GM12878 (cell line): ENCODE measurements around the gene ANKRD33B. TPM values are rescaled to one million over a fixed set of nuclear protein-coding genes. Genes with fewer than 3 reads are reported as not detected.

Experiments
- CHD2 ChIP-seq: IDR thresholded peaks from 2 replicates; pipeline ENCODE4 v1.6.1; 2011; ENCODE audit warnings: low read depth, low read length, improper control_type of control experiment, borderline replicate concordance
- EGR1 ChIP-seq, 2 experiments: IDR thresholded peaks; 1 replicate in 1 of 2; 2 replicates in 1 of 2; pipeline ENCODE4 v1.6.1; 2011 to 2012; ENCODE audit warnings: low read depth in 2 of 2, low read length in 2 of 2, borderline replicate concordance in 1 of 2, mild to moderate bottlenecking in 1 of 2, moderate library complexity in 1 of 2
- IKZF1 ChIP-seq: fragments of 450-650 bp; conservative IDR thresholded peaks from 2 replicates; pipeline ENCODE4 v1.6.1; 2017; ENCODE audit warnings: antibody characterized with exemption, mild to moderate bottlenecking
- NBN ChIP-seq: fragments of 450-650 bp; IDR thresholded peaks from 2 replicates; pipeline ENCODE4 v1.6.1; 2016
- POU2F2 ChIP-seq: IDR thresholded peaks from 3 replicates; pipeline ENCODE4 v1.6.1; 2011; ENCODE audit warnings: low read depth, mild to moderate bottlenecking, low read length, borderline replicate concordance
- RB1 ChIP-seq: fragments of 450-650 bp; formaldehyde crosslinking; IDR thresholded peaks from 2 replicates; pipeline ENCODE4 v1.6.1; 2017; ENCODE audit warnings: mild to moderate bottlenecking, borderline replicate concordance
- RUNX3 ChIP-seq: IDR thresholded peaks from 2 replicates; pipeline ENCODE4 v1.6.1; 2012; ENCODE audit warnings: low read length, inconsistent platforms
- SMARCA5 ChIP-seq: fragments of 450-650 bp; IDR thresholded peaks from 2 replicates; pipeline ENCODE4 v1.6.1; 2017; ENCODE audit warnings: mild to moderate bottlenecking
- polyA plus RNA-seq, 11 experiments: library from polyadenylated mRNA; depleted of rRNA in 4 of 11; unstranded in 6 of 11; stranded (reverse) in 5 of 11; fragments of >200 nt; fragmentation: Nextera tagmentation in 4 of 11; fragmentation: Illumina TruSeq in 1 of 11; extraction: Ambion mirVana in 4 of 11; extraction: Trizol in 1 of 11; gene quantifications; 1 replicate in 1 of 11; 2 replicates in 10 of 11; pipeline versions ENCODE4 v1.2.1 to v1.2.3, GENCODE V29; 2011 to 2016; ENCODE audit warnings: inconsistent platforms in 2 of 11, missing spikeins in 2 of 11, low read depth in 1 of 11
- total RNA-seq, 4 experiments: library from RNA; depleted of rRNA in 3 of 4; stranded (reverse); fragments of >200 nt in 3 of 4; fragmentation: Illumina TruSeq in 1 of 4; extraction: Trizol in 1 of 4; gene quantifications; 2 replicates each; pipeline versions ENCODE4 v1.2.1 to v1.2.3, GENCODE V29; 2013 to 2021
- TF ChIP-seq, protein P1 (sequence below): IDR thresholded peaks from 2 replicates; pipeline ENCODE4 v1.6.1; 2011; ENCODE audit warnings: low read depth, low read length, improper control_type of control experiment, borderline replicate concordance
- TF ChIP-seq, protein P2 (sequence below): IDR thresholded peaks from 2 replicates; pipeline ENCODE4 v1.6.1; 2012; ENCODE audit warnings: low read depth, low read length, improper control_type of control experiment
- TF ChIP-seq, protein P3 (sequence below): fragments of 450-650 bp; IDR thresholded peaks from 2 replicates; pipeline ENCODE4 v1.6.1; 2018; ENCODE audit warnings: borderline replicate concordance, mild to moderate bottlenecking; ENCODE audit not compliant: partially characterized antibody

Gene ANKRD33B
- total and polyA plus RNA-seq, 10 of the 15 experiments (the other 5 are each of a cell fraction or from before 2014, with no cell fraction given), result 4.9 to 61.6 (median 15.6) TPM

DNA sequence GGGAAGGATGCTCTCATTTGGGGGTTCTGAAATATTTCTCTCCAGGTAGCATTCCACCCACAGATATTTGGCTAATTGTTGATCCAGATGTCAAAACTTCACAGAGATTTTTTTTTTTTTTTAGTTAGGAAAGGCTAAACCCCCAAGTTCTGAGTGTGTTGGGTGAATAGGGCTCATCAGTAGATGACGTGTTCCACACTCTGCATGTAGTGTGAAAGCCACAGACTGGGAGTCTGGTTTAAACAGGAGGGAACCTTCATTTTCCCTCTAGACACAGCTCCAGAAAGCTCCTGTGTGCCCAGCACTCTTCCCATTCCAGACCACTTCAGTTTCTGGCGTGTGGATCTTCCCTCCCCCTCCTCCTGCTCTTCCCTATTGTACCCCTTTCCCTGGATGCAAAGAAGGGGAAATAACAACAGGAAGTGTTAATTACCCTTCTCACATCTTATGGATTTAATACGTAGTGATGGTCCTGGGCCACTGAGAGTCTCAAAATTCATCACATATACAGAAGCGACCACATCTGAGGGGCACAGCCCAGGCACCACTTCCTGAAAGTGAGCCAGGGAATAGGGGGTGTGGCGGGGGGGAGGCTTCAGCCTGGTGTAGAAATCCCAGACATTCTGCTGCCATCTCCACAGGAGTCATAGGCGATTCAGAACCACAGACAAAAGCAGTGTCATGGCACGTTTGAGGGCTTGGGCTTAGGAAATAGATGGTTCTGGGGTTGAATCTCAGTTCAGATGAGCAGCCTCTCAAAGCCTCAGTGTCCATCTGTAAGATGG, 132.1 kb downstream of the ANKRD33B start (continued):
- TF ChIP-seq RUNX3 (0 out of 2 replicates have a peak, but pooled peaks have one; percentile 12), RB1 (no peak), POU2F2 (no peak), IKZF1 (peak; percentile 60; the same call in 1 of the 2 replicates), CHD2 (no peak), EGR1 (IDR thresholded peaks at IDR 0.05; ENCODE audit: borderline replicate concordance in 1 of 2, low read depth in 2 of 2, low read length in 2 of 2) (no peak), SMARCA5 (0 out of 2 replicates have a peak, but pooled peaks have one; percentile 23), NBN (no peak)
- TF ChIP-seq, protein P1, sequence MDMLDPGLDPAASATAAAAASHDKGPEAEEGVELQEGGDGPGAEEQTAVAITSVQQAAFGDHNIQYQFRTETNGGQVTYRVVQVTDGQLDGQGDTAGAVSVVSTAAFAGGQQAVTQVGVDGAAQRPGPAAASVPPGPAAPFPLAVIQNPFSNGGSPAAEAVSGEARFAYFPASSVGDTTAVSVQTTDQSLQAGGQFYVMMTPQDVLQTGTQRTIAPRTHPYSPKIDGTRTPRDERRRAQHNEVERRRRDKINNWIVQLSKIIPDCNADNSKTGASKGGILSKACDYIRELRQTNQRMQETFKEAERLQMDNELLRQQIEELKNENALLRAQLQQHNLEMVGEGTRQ, result no peak
- TF ChIP-seq, protein P2, sequence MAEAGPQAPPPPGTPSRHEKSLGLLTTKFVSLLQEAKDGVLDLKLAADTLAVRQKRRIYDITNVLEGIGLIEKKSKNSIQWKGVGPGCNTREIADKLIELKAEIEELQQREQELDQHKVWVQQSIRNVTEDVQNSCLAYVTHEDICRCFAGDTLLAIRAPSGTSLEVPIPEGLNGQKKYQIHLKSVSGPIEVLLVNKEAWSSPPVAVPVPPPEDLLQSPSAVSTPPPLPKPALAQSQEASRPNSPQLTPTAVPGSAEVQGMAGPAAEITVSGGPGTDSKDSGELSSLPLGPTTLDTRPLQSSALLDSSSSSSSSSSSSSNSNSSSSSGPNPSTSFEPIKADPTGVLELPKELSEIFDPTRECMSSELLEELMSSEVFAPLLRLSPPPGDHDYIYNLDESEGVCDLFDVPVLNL, result no peak
- TF ChIP-seq, protein P3, sequence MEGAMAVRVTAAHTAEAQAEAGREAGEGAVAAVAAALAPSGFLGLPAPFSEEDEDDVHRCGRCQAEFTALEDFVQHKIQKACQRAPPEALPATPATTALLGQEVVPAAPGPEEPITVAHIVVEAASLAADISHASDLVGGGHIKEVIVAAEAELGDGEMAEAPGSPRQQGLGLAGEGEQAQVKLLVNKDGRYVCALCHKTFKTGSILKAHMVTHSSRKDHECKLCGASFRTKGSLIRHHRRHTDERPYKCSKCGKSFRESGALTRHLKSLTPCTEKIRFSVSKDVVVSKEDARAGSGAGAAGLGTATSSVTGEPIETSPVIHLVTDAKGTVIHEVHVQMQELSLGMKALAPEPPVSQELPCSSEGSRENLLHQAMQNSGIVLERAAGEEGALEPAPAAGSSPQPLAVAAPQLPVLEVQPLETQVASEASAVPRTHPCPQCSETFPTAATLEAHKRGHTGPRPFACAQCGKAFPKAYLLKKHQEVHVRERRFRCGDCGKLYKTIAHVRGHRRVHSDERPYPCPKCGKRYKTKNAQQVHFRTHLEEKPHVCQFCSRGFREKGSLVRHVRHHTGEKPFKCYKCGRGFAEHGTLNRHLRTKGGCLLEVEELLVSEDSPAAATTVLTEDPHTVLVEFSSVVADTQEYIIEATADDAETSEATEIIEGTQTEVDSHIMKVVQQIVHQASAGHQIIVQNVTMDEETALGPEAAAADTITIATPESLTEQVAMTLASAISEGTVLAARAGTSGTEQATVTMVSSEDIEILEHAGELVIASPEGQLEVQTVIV, result no peak
